ENCODE measurements around the gene PCDHB13. TPM values are rescaled to one million over a fixed set of nuclear protein-coding genes. Genes with fewer than 3 reads are reported as not detected.
"Not testable (repeated sequence)": the region's sequence is repeated elsewhere in the genome, so short reads cannot be mapped to it uniquely, and the experiment has no call there.

PCDHB13 gene
- total and polyA plus RNA-seq, 4 experiments from 2014 or later, result 0.09 to 0.11 TPM; not detected in 2

DNA sequence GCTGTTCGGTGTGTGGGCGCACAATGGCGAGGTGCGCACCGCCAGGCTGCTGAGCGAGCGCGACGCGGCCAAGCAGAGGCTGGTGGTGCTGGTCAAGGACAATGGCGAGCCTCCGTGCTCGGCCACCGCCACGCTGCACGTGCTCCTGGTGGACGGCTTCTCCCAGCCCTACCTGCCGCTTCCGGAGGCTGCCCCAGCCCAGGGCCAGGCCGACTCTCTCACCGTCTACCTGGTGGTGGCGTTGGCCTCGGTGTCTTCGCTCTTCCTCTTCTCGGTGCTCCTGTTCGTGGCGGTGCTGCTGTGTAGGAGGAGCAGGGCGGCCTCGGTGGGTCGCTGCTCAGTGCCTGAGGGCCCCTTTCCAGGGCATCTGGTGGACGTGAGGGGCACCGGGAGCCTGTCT lies 33.8 kb upstream of the PCDHB13 start:
- not testable (repeated sequence) for DNase-seq
- peak overlapping the region in 1 of 8 donors; percentile 38 for H3K4me3 Mint-ChIP-seq

DNA sequence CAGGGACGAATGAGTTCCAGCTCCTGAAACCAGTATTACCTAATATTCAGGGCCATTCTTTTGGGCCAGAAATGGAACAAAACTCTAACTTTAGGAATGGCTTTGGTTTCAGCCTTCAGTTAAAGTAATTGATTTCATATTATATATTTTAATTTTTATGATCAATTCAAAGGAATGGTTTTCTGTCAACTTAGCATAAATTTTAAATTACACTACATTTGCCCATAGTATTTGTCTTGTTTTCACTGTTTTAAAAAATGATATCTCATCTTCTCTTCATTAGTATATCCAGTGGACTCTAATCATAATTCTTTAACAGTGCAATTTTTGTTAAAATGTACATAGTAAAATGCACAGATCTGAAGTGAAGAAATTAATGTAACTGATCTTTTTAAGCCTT lies 33.4 kb upstream of the PCDHB13 start:
- POLR2A ChIA-PET (ENCODE audit: partially characterized antibody), result no interaction called here
- Histone ChIP-seq H3K4me1 (ENCODE audit: insufficient read depth, low read length) (no peaks in the 10 kb centered on the region), H3K36me3 (ENCODE audit: insufficient read depth, low read length) (no peaks in the 10 kb centered on the region), H3K27me3 (ENCODE audit: insufficient read depth, low read length) (no peaks in the 10 kb centered on the region), H3K27ac (ENCODE audit: low read depth, low read length) (no peak overlapping the region), H3K4me3 (ENCODE audit: low read length in 2 of 2) (no peak overlapping the region), H3K9me3 (ENCODE audit: control insufficient read depth in 1 of 2, low read length in 2 of 2) (no peaks in the 10 kb centered on the region)
- Mint-ChIP-seq H3K9me3 (peaks cover 0 to 35% (median 21%) of the 10 kb centered on the region in 8 donors), H3K27ac (no peak overlapping the region), H3K4me1 (peaks cover 0 to 6% (median 0%) of the 10 kb centered on the region in 4 donors), H3K27me3 (peaks cover 18 to 22% of the 10 kb centered on the region in 2 donors), H3K36me3 (no peaks in the 10 kb centered on the region), H3K4me3 (no peak overlapping the region)
- CTCF ChIA-PET (ENCODE audit: partially characterized antibody), result no interaction called here
- no peak for DNase-seq
- intact Hi-C loops (cut with micrococcal nuclease), result no loop called here

More for the DNA sequence above, 33.8 kb upstream of the PCDHB13 start:
- POLR2A ChIA-PET (ENCODE audit: partially characterized antibody); H3K36me3 Mint-ChIP-seq; H3K4me1 ChIP-seq (ENCODE audit: insufficient read depth, low read length); intact Hi-C loops (cut with micrococcal nuclease); H3K4me3 ChIP-seq (ENCODE audit: low read length in 2 of 2); H3K27ac Mint-ChIP-seq; H3K9me3 ChIP-seq (ENCODE audit: control insufficient read depth in 1 of 2, low read length in 2 of 2); H3K27me3 ChIP-seq (ENCODE audit: insufficient read depth, low read length); CTCF ChIA-PET (ENCODE audit: partially characterized antibody); H3K27ac ChIP-seq (ENCODE audit: low read depth, low read length); H3K36me3 ChIP-seq (ENCODE audit: insufficient read depth, low read length); H3K4me1 Mint-ChIP-seq: not testable (repeated sequence)
- peaks cover 0 to 35% (median 22%) of the 10 kb centered on the region in 8 donors for H3K9me3 Mint-ChIP-seq
- H3K27me3 Mint-ChIP-seq, result peaks cover 19 to 22% of the 10 kb centered on the region in 2 donors

DNA sequence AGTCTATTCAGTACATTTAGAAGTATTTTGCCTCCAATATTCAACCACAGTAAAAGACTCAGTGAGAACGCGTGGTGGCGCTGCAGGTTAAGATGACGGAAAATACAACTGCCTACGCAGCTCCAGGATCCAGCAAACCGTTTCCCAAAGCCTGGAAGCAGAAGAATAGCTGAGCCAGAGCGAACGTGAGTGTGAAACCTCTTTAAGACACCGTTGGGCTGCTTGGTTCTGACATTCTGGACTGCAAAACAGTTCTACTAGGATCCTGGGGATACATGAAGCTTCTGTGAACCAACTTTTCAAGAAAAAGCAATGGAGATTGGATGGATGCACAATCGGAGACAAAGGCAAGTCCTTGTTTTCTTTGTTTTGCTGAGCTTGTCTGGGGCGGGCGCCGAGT lies 31.5 kb upstream of the PCDHB13 start, which contains the start of gene PCDHB16:
Gene PCDHB16, plus strand, starts transcription at position 140 of the 400 bp plus-strand sequence. Its CDS starts 173 bp downstream, at position 313.
- H3K27ac ChIP-seq (ENCODE audit: low read depth, low read length), result no peak within 1 kb of the TSS
- ChIA-PET POLR2A (ENCODE audit: partially characterized antibody) (no interaction called here), CTCF (ENCODE audit: partially characterized antibody) (no interaction called here)
- no peaks in the 10 kb centered on the region for H3K4me1 ChIP-seq (ENCODE audit: insufficient read depth, low read length)
- Mint-ChIP-seq H3K36me3 (no peaks in the 10 kb centered on the region), H3K27me3 (peaks cover 18 to 29% of the 10 kb centered on the region in 2 donors), H3K4me1 (peaks cover 0 to 11% (median 3%) of the 10 kb centered on the region in 4 donors), H3K27ac (no peak within 1 kb of the TSS), H3K4me3 (no peak within 1 kb of the TSS), H3K9me3 (peaks cover 0 to 39% (median 23%) of the 10 kb centered on the region in 8 donors)
- H3K4me3 ChIP-seq (ENCODE audit: low read length in 2 of 2), result no peak within 1 kb of the TSS
- H3K27me3 ChIP-seq (ENCODE audit: insufficient read depth, low read length), result no peaks in the 10 kb centered on the region
- intact Hi-C loops (cut with micrococcal nuclease), result no loop called here
- no peaks in the 10 kb centered on the region for H3K36me3 ChIP-seq (ENCODE audit: insufficient read depth, low read length)
- DNase-seq, result no peak
- no peaks in the 10 kb centered on the region for H3K9me3 ChIP-seq (ENCODE audit: control insufficient read depth in 1 of 2, low read length in 2 of 2)

DNA sequence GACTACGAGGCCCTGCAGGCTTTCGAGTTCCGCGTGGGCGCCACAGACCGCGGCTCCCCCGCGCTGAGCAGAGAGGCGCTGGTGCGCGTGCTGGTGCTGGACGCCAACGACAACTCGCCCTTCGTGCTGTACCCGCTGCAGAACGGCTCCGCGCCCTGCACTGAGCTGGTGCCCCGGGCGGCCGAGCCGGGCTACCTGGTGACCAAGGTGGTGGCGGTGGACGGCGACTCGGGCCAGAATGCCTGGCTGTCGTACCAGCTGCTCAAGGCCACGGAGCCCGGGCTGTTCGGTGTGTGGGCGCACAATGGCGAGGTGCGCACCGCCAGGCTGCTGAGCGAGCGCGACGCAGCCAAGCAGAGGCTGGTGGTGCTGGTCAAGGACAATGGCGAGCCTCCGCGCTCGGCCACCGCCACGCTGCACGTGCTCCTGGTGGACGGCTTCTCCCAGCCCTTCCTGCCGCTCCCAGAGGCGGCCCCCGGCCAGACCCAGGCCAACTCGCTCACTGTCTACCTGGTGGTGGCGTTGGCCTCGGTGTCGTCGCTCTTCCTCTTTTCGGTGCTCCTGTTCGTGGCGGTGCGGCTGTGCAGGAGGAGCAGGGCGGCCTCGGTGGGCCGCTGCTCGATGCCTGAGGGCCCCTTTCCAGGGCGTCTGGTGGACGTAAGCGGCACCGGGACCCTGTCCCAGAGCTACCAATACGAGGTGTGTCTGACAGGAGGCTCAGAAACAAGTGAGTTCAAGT lies 29.4 kb upstream of the PCDHB13 start:
- CTCF ChIA-PET (ENCODE audit: partially characterized antibody); H3K4me3 Mint-ChIP-seq; H3K27ac ChIP-seq (ENCODE audit: low read depth, low read length); H3K36me3 Mint-ChIP-seq; intact Hi-C loops (cut with micrococcal nuclease); H3K27me3 ChIP-seq (ENCODE audit: insufficient read depth, low read length); DNase-seq; H3K9me3 ChIP-seq (ENCODE audit: control insufficient read depth in 1 of 2, low read length in 2 of 2); H3K36me3 ChIP-seq (ENCODE audit: insufficient read depth, low read length); H3K27ac Mint-ChIP-seq; POLR2A ChIA-PET (ENCODE audit: partially characterized antibody); H3K4me1 ChIP-seq (ENCODE audit: insufficient read depth, low read length); H3K4me3 ChIP-seq (ENCODE audit: low read length in 2 of 2): not testable (repeated sequence)
- Mint-ChIP-seq H3K27me3 (peaks cover 23 to 38% of the 10 kb centered on the region in 2 donors), H3K9me3 (peaks cover 3 to 46% (median 27%) of the 10 kb centered on the region in 8 donors), H3K4me1 (peaks cover 0 to 16% (median 5%) of the 10 kb centered on the region in 4 donors)

DNA sequence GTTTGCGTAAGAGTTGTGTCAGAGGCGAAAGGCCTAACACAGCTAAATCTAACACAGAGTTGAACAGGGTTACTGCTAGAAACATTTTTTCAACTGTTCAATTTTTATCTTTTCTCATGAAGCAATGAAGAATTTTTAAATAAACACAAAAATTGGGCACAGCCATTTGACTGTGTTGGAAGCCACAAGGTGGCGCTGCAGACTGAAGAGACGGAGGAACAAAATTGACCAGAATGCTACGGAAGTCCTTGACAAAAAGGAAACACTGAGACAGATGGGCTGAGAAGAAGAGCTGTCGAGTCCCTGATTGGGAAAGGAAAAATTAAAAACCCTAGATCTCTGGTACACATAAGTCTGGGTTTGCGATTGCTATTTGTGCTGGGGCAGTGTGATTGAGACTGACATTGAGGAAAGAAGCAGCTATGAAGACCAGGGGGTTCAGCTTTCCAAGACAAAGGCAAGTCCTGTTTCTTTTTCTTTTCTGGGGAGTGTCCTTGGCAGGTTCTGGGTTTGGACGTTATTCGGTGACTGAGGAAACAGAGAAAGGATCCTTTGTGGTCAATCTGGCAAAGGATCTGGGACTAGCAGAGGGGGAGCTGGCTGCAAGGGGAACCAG lies 26.7 kb upstream of the PCDHB13 start, which contains the start of gene PCDHB9:
Gene PCDHB9, plus strand, starts transcription at position 265 of the 616 bp plus-strand sequence. Its CDS starts 158 bp downstream, at position 423.
- Mint-ChIP-seq H3K4me3 (peak within 1 kb of the TSS; percentile 5 to 75 (median 48)), H3K27ac (no peak within 1 kb of the TSS), H3K36me3 (peaks cover 3 to 4% of the 10 kb centered on the region in 2 donors), H3K4me1 (peaks cover 0 to 21% (median 5%) of the 10 kb centered on the region in 4 donors), H3K27me3 (peaks cover 32 to 37% of the 10 kb centered on the region in 2 donors), H3K9me3 (peaks cover 3 to 54% (median 33%) of the 10 kb centered on the region in 8 donors)
- peak; percentile 15 to 57 (median 22) for DNase-seq
- Histone ChIP-seq H3K4me3 (ENCODE audit: low read length in 2 of 2) (no peak within 1 kb of the TSS), H3K9me3 (ENCODE audit: control insufficient read depth in 1 of 2, low read length in 2 of 2) (no peaks in the 10 kb centered on the region), H3K27me3 (ENCODE audit: insufficient read depth, low read length) (no peaks in the 10 kb centered on the region), H3K36me3 (ENCODE audit: insufficient read depth, low read length) (no peaks in the 10 kb centered on the region), H3K27ac (ENCODE audit: low read depth, low read length) (no peak within 1 kb of the TSS), H3K4me1 (ENCODE audit: insufficient read depth, low read length) (no peaks in the 10 kb centered on the region)
- ChIA-PET POLR2A (ENCODE audit: partially characterized antibody) (no interaction called here), CTCF (ENCODE audit: partially characterized antibody) (interaction anchor here (1.3 kb wide), 3 partner anchors 13 to 370 kb away, joined by 3 to 5 read pairs (median 3); no protein-coding TSS in a partner anchor)
- intact Hi-C loops (cut with micrococcal nuclease), result loop anchor here (5.0 kb wide), 1 partner anchor 375 kb away; no protein-coding TSS in a partner anchor

DNA sequence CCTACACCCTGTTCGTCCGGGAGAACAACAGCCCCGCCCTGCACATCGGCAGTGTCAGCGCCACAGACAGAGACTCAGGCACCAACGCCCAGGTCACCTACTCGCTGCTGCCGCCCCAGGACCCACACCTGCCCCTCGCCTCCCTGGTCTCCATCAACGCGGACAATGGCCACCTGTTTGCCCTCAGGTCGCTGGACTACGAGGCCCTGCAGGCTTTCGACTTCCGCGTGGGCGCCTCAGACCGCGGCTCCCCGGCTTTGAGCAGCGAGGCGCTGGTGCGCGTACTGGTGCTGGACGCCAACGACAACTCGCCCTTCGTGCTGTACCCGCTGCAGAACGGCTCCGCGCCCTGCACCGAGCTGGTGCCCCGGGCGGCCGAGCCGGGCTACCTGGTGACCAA lies 25.0 kb upstream of the PCDHB13 start:
- H3K27ac ChIP-seq (ENCODE audit: low read depth, low read length); H3K4me1 ChIP-seq (ENCODE audit: insufficient read depth, low read length); H3K36me3 Mint-ChIP-seq; H3K36me3 ChIP-seq (ENCODE audit: insufficient read depth, low read length); DNase-seq; H3K9me3 ChIP-seq (ENCODE audit: control insufficient read depth in 1 of 2, low read length in 2 of 2); H3K27me3 ChIP-seq (ENCODE audit: insufficient read depth, low read length); POLR2A ChIA-PET (ENCODE audit: partially characterized antibody); CTCF ChIA-PET (ENCODE audit: partially characterized antibody); H3K4me3 ChIP-seq (ENCODE audit: low read length in 2 of 2); H3K27ac Mint-ChIP-seq: not testable (repeated sequence)
- Mint-ChIP-seq H3K9me3 (peaks cover 2 to 57% (median 36%) of the 10 kb centered on the region in 8 donors), H3K4me3 (peak overlapping the region in 1 of 8 donors; percentile 22), H3K4me1 (peaks cover 0 to 18% (median 6%) of the 10 kb centered on the region in 4 donors), H3K27me3 (peaks cover 29 to 31% of the 10 kb centered on the region in 2 donors)
- intact Hi-C loops (cut with micrococcal nuclease), result loop anchor here (5.0 kb wide), 1 partner anchor 374 kb away; no protein-coding TSS in a partner anchor

DNA sequence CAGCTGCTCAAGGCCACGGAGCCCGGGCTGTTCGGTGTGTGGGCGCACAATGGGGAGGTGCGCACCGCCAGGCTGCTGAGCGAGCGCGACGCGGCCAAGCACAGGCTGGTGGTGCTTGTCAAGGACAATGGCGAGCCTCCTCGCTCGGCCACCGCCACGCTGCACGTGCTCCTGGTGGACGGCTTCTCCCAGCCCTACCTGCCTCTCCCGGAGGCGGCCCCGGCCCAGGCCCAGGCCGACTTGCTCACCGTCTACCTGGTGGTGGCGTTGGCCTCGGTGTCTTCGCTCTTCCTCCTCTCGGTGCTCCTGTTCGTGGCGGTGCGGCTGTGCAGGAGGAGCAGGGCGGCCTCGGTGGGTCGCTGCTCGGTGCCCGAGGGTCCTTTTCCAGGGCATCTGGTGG lies 24.6 kb upstream of the PCDHB13 start:
- H3K4me1 Mint-ChIP-seq, result peaks cover 0 to 18% (median 6%) of the 10 kb centered on the region in 4 donors
- intact Hi-C loops (cut with micrococcal nuclease), result loop anchor here (5.0 kb wide), 1 partner anchor 373 kb away; no protein-coding TSS in a partner anchor
- H3K27ac ChIP-seq (ENCODE audit: low read depth, low read length); H3K36me3 ChIP-seq (ENCODE audit: insufficient read depth, low read length); H3K27ac Mint-ChIP-seq; DNase-seq; CTCF ChIA-PET (ENCODE audit: partially characterized antibody); H3K27me3 ChIP-seq (ENCODE audit: insufficient read depth, low read length); H3K4me1 ChIP-seq (ENCODE audit: insufficient read depth, low read length); H3K9me3 ChIP-seq (ENCODE audit: control insufficient read depth in 1 of 2, low read length in 2 of 2); H3K36me3 Mint-ChIP-seq; POLR2A ChIA-PET (ENCODE audit: partially characterized antibody); H3K4me3 Mint-ChIP-seq; H3K4me3 ChIP-seq (ENCODE audit: low read length in 2 of 2): not testable (repeated sequence)
- H3K27me3 Mint-ChIP-seq, result peaks cover 29 to 31% of the 10 kb centered on the region in 2 donors
- peaks cover 2 to 57% (median 36%) of the 10 kb centered on the region in 8 donors for H3K9me3 Mint-ChIP-seq

All from CD4-positive, alpha-beta memory T cell (primary cell).